ENCODE results near the gene AKT1. TPM values are rescaled to one million over a fixed set of nuclear protein-coding genes. Genes with fewer than 3 reads are reported as not detected.

AKT1 gene
- total and polyA plus RNA-seq, 2 of the 13 experiments (the other 11 are each of a cell fraction or from before 2014, with no cell fraction given), result 96.2 to 116 TPM

GRCh38 chr14:104758981-104759969 is 36.3 kb downstream of the AKT1 start (continued):
- no peak for TF ChIP-seq PRMT3 (CRISPR knock-in tag; IDR thresholded peaks at IDR 0.05; ENCODE audit: borderline replicate concordance, low read depth)
- no peak for TF ChIP-seq ZNF33B (CRISPR knock-in tag; IDR thresholded peaks at IDR 0.05)
- TF ChIP-seq NONO (IDR thresholded peaks at IDR 0.05), result no peak
- TF ChIP-seq NONO (CRISPR knock-in tag; conservative IDR thresholded peaks at IDR 0.05), result peak; percentile 34
- TF ChIP-seq ZNF276 (CRISPR knock-in tag; IDR thresholded peaks at IDR 0.05; ENCODE audit: low read depth), result no peak
- TF ChIP-seq MEIS1 (CRISPR knock-in tag; IDR thresholded peaks at IDR 0.05; ENCODE audit: borderline replicate concordance), result no peak
- no peak for TF ChIP-seq HMG20B (CRISPR knock-in tag; conservative IDR thresholded peaks at IDR 0.05)
- TF ChIP-seq RBM22 (optimal IDR thresholded peaks at IDR 0.05; ENCODE audit: low read length), result peak; percentile 67
- no peak for TF ChIP-seq PPARG (CRISPR knock-in tag; conservative IDR thresholded peaks at IDR 0.05)
- TF ChIP-seq POLR2A (IDR thresholded peaks at IDR 0.05; ENCODE audit: insufficient read depth in 1 of 2, low read depth in 2 of 2, low read length in 2 of 2), result peak in 1 of 2 experiments; percentile 51; a peak in 2 of 4 replicates
- no peak for TF ChIP-seq BRCA1 (CRISPR knock-in tag; IDR thresholded peaks at IDR 0.05)
- TF ChIP-seq REL (CRISPR knock-in tag; conservative IDR thresholded peaks at IDR 0.05), result no peak
- no peak for TF ChIP-seq CEBPG (CRISPR knock-in tag; IDR thresholded peaks at IDR 0.05)
- no peak for TF ChIP-seq ISX (CRISPR knock-in tag; conservative IDR thresholded peaks at IDR 0.05)
- TF ChIP-seq ZNF562 (CRISPR knock-in tag; IDR thresholded peaks at IDR 0.05; ENCODE audit: borderline replicate concordance), result no peak
- TF ChIP-seq REXO4 (CRISPR knock-in tag; IDR thresholded peaks at IDR 0.05; ENCODE audit: borderline replicate concordance), result no peak
- no peak for TF ChIP-seq SPEN (CRISPR knock-in tag; IDR thresholded peaks at IDR 0.05; ENCODE audit: low read depth)
- peak; percentile 92 for TF ChIP-seq AGO1 (IDR thresholded peaks at IDR 0.05; ENCODE audit: low read depth, low read length, poor library complexity, severe bottlenecking)
- TF ChIP-seq PLSCR1 (CRISPR knock-in tag; IDR thresholded peaks at IDR 0.05; ENCODE audit: borderline replicate concordance), result no peak
- no peak for TF ChIP-seq TBX3 (IDR thresholded peaks at IDR 0.05; ENCODE audit: borderline replicate concordance)
- TF ChIP-seq SKI (IDR thresholded peaks at IDR 0.05; ENCODE audit: partially characterized antibody), result no peak
- no peak for TF ChIP-seq ZNF772 (CRISPR knock-in tag; IDR thresholded peaks at IDR 0.05)
- no peak for TF ChIP-seq RAD51 (IDR thresholded peaks at IDR 0.05; ENCODE audit: borderline replicate concordance)
- no peak for TF ChIP-seq KDM1A (CRISPR knock-in tag; IDR thresholded peaks at IDR 0.05)
- no peak for TF ChIP-seq ZNF367 (CRISPR knock-in tag; IDR thresholded peaks at IDR 0.05; ENCODE audit: borderline replicate concordance)
- TF ChIP-seq ZNF468 (CRISPR knock-in tag; IDR thresholded peaks at IDR 0.05), result no peak
- no peak for TF ChIP-seq HMG20A (CRISPR knock-in tag; IDR thresholded peaks at IDR 0.05; ENCODE audit: borderline replicate concordance)
- no peak for TF ChIP-seq RAD21 (CRISPR knock-in tag; IDR thresholded peaks at IDR 0.05)
- 0 out of 2 replicates have a peak, but pooled peaks have one; percentile 37 for TF ChIP-seq ZNF589 (CRISPR knock-in tag; conservative IDR thresholded peaks at IDR 0.05)
- TF ChIP-seq NR2C2 (CRISPR knock-in tag; IDR thresholded peaks at IDR 0.05; ENCODE audit: borderline replicate concordance), result no peak
- no peak for TF ChIP-seq ZMYM2 (CRISPR knock-in tag; IDR thresholded peaks at IDR 0.05)
